ENCODE data around the gene VPS8.

VPS8 gene

GRCh38 chr3:185042312-185043050 lies 230.5 kb downstream of the VPS8 start:
- H3K27ac ChIP-seq (ENCODE audit: insufficient read depth, low read depth, low read length, poor library complexity, severe bottlenecking), result no peak overlapping the region
- 93 to 95% methylated on average over 6 of the region's 7 CpGs for WGBS, 2 experiments
- H3K9me3 ChIP-seq (ENCODE audit: control insufficient read depth, low read length), result no peaks in the 10 kb centered on the region
- no peaks in the 10 kb centered on the region for H3K4me1 ChIP-seq (ENCODE audit: control insufficient read depth, insufficient read depth, low read length)
- H3K4me3 ChIP-seq (ENCODE audit: insufficient read depth, low read depth, low read length), result no peak overlapping the region
- no peaks in the 10 kb centered on the region for H3K36me3 ChIP-seq (ENCODE audit: control insufficient read depth, insufficient read depth, low read length)
- no peaks in the 10 kb centered on the region for H3K27me3 ChIP-seq (ENCODE audit: control insufficient read depth, insufficient read depth, low read length, poor library complexity, severe bottlenecking)

- Histone ChIP-seq H3K9me3 (ENCODE audit: control insufficient read depth, low read length) (no peaks in the 10 kb centered on the region), H3K36me3 (ENCODE audit: control insufficient read depth, insufficient read depth, low read length) (no peaks in the 10 kb centered on the region), H3K27me3 (ENCODE audit: control insufficient read depth, insufficient read depth, low read length, poor library complexity, severe bottlenecking) (no peaks in the 10 kb centered on the region), H3K27ac (ENCODE audit: insufficient read depth, low read depth, low read length, poor library complexity, severe bottlenecking) (no peak overlapping the region), H3K4me1 (ENCODE audit: control insufficient read depth, insufficient read depth, low read length) (no peaks in the 10 kb centered on the region), H3K4me3 (ENCODE audit: insufficient read depth, low read depth, low read length) (no peak overlapping the region)
- WGBS, 2 experiments, result 100% methylated on average over 1 of the region's 1 CpG
These were observed 234.2 kb downstream of the VPS8 start for GRCh38 chr3:185046164-185046515.

GRCh38 chr3:185046603-185047002 lies 234.6 kb downstream of the VPS8 start:
- no peaks in the 10 kb centered on the region for H3K4me1 ChIP-seq (ENCODE audit: control insufficient read depth, insufficient read depth, low read length)
- H3K4me3 ChIP-seq (ENCODE audit: insufficient read depth, low read depth, low read length), result no peak overlapping the region
- no peaks in the 10 kb centered on the region for H3K36me3 ChIP-seq (ENCODE audit: control insufficient read depth, insufficient read depth, low read length)
- H3K27ac ChIP-seq (ENCODE audit: insufficient read depth, low read depth, low read length, poor library complexity, severe bottlenecking), result no peak overlapping the region
- H3K9me3 ChIP-seq (ENCODE audit: control insufficient read depth, low read length), result no peaks in the 10 kb centered on the region
- WGBS, 2 experiments, result 78 to 82% methylated on average over 4 of the region's 4 CpGs
- H3K27me3 ChIP-seq (ENCODE audit: control insufficient read depth, insufficient read depth, low read length, poor library complexity, severe bottlenecking), result no peaks in the 10 kb centered on the region

GRCh38 chr3:185049710-185050109 lies 237.7 kb downstream of the VPS8 start:
- H3K36me3 ChIP-seq (ENCODE audit: control insufficient read depth, insufficient read depth, low read length), result no peaks in the 10 kb centered on the region
- H3K27ac ChIP-seq (ENCODE audit: insufficient read depth, low read depth, low read length, poor library complexity, severe bottlenecking), result no peak overlapping the region
- H3K9me3 ChIP-seq (ENCODE audit: control insufficient read depth, low read length), result no peaks in the 10 kb centered on the region
- H3K4me1 ChIP-seq (ENCODE audit: control insufficient read depth, insufficient read depth, low read length), result no peaks in the 10 kb centered on the region
- WGBS, 2 experiments, result 91 to 92% methylated on average over 4 of the region's 4 CpGs
- H3K4me3 ChIP-seq (ENCODE audit: insufficient read depth, low read depth, low read length), result no peak overlapping the region
- no peaks in the 10 kb centered on the region for H3K27me3 ChIP-seq (ENCODE audit: control insufficient read depth, insufficient read depth, low read length, poor library complexity, severe bottlenecking)

- H3K36me3 ChIP-seq (ENCODE audit: control insufficient read depth, insufficient read depth, low read length), result no peaks in the 10 kb centered on the region
- H3K27me3 ChIP-seq (ENCODE audit: control insufficient read depth, insufficient read depth, low read length, poor library complexity, severe bottlenecking), result no peaks in the 10 kb centered on the region
- H3K27ac ChIP-seq (ENCODE audit: insufficient read depth, low read depth, low read length, poor library complexity, severe bottlenecking), result no peak overlapping the region
- no peaks in the 10 kb centered on the region for H3K9me3 ChIP-seq (ENCODE audit: control insufficient read depth, low read length)
- 89 to 90% methylated on average over 8 of the region's 8 CpGs for WGBS, 2 experiments
- no peak overlapping the region for H3K4me3 ChIP-seq (ENCODE audit: insufficient read depth, low read depth, low read length)
- H3K4me1 ChIP-seq (ENCODE audit: control insufficient read depth, insufficient read depth, low read length), result no peaks in the 10 kb centered on the region
These were observed 239.8 kb downstream of the VPS8 start for GRCh38 chr3:185051801-185052200.

- Histone ChIP-seq H3K9me3 (ENCODE audit: control insufficient read depth, low read length) (no peaks in the 10 kb centered on the region), H3K27ac (ENCODE audit: insufficient read depth, low read depth, low read length, poor library complexity, severe bottlenecking) (no peak overlapping the region), H3K4me1 (ENCODE audit: control insufficient read depth, insufficient read depth, low read length) (no peaks in the 10 kb centered on the region), H3K4me3 (ENCODE audit: insufficient read depth, low read depth, low read length) (no peak overlapping the region), H3K27me3 (ENCODE audit: control insufficient read depth, insufficient read depth, low read length, poor library complexity, severe bottlenecking) (no peaks in the 10 kb centered on the region), H3K36me3 (ENCODE audit: control insufficient read depth, insufficient read depth, low read length) (no peaks in the 10 kb centered on the region)
- WGBS, 2 experiments, result 75 to 84% methylated on average over 6 of the region's 6 CpGs
These were observed 240.7 kb downstream of the VPS8 start for GRCh38 chr3:185052631-185053030.

GRCh38 chr3:185056908-185057307 lies 244.9 kb downstream of the VPS8 start:
- H3K27ac ChIP-seq (ENCODE audit: insufficient read depth, low read depth, low read length, poor library complexity, severe bottlenecking), result no peak overlapping the region
- H3K4me3 ChIP-seq (ENCODE audit: insufficient read depth, low read depth, low read length), result no peak overlapping the region
- H3K27me3 ChIP-seq (ENCODE audit: control insufficient read depth, insufficient read depth, low read length, poor library complexity, severe bottlenecking), result no peaks in the 10 kb centered on the region
- WGBS, 2 experiments, result 91 to 93% methylated on average over 2 of the region's 2 CpGs
- H3K9me3 ChIP-seq (ENCODE audit: control insufficient read depth, low read length), result no peaks in the 10 kb centered on the region
- no peaks in the 10 kb centered on the region for H3K36me3 ChIP-seq (ENCODE audit: control insufficient read depth, insufficient read depth, low read length)
- H3K4me1 ChIP-seq (ENCODE audit: control insufficient read depth, insufficient read depth, low read length), result no peaks in the 10 kb centered on the region

GRCh38 chr3:185057829-185058228 lies 245.9 kb downstream of the VPS8 start:
- Histone ChIP-seq H3K4me3 (ENCODE audit: insufficient read depth, low read depth, low read length) (no peak overlapping the region), H3K27me3 (ENCODE audit: control insufficient read depth, insufficient read depth, low read length, poor library complexity, severe bottlenecking) (no peaks in the 10 kb centered on the region), H3K36me3 (ENCODE audit: control insufficient read depth, insufficient read depth, low read length) (no peaks in the 10 kb centered on the region), H3K27ac (ENCODE audit: insufficient read depth, low read depth, low read length, poor library complexity, severe bottlenecking) (no peak overlapping the region), H3K4me1 (ENCODE audit: control insufficient read depth, insufficient read depth, low read length) (no peaks in the 10 kb centered on the region), H3K9me3 (ENCODE audit: control insufficient read depth, low read length) (no peaks in the 10 kb centered on the region)
- no CpG with 5 or more reads among the region's 1 CpG for WGBS, 2 experiments

- no peaks in the 10 kb centered on the region for H3K9me3 ChIP-seq (ENCODE audit: control insufficient read depth, low read length)
- WGBS, 2 experiments, result 81 to 83% methylated on average over 2 of the region's 2 CpGs
- no peaks in the 10 kb centered on the region for H3K36me3 ChIP-seq (ENCODE audit: control insufficient read depth, insufficient read depth, low read length)
- no peak overlapping the region for H3K4me3 ChIP-seq (ENCODE audit: insufficient read depth, low read depth, low read length)
- no peaks in the 10 kb centered on the region for H3K27me3 ChIP-seq (ENCODE audit: control insufficient read depth, insufficient read depth, low read length, poor library complexity, severe bottlenecking)
- no peak overlapping the region for H3K27ac ChIP-seq (ENCODE audit: insufficient read depth, low read depth, low read length, poor library complexity, severe bottlenecking)
- no peaks in the 10 kb centered on the region for H3K4me1 ChIP-seq (ENCODE audit: control insufficient read depth, insufficient read depth, low read length)
These were observed 246.8 kb downstream of the VPS8 start for GRCh38 chr3:185058796-185059195.

- H3K27ac ChIP-seq (ENCODE audit: insufficient read depth, low read depth, low read length, poor library complexity, severe bottlenecking), result no peak overlapping the region
- no peak overlapping the region for H3K4me3 ChIP-seq (ENCODE audit: insufficient read depth, low read depth, low read length)
- no peaks in the 10 kb centered on the region for H3K9me3 ChIP-seq (ENCODE audit: control insufficient read depth, low read length)
- no peaks in the 10 kb centered on the region for H3K4me1 ChIP-seq (ENCODE audit: control insufficient read depth, insufficient read depth, low read length)
- 81 to 92% methylated on average over 2 of the region's 2 CpGs for WGBS, 2 experiments
- H3K27me3 ChIP-seq (ENCODE audit: control insufficient read depth, insufficient read depth, low read length, poor library complexity, severe bottlenecking), result no peaks in the 10 kb centered on the region
- no peaks in the 10 kb centered on the region for H3K36me3 ChIP-seq (ENCODE audit: control insufficient read depth, insufficient read depth, low read length)
These were observed 247.8 kb downstream of the VPS8 start for GRCh38 chr3:185059766-185060165.

GRCh38 chr3:185060655-185061054 lies 248.7 kb downstream of the VPS8 start:
- no peaks in the 10 kb centered on the region for H3K9me3 ChIP-seq (ENCODE audit: control insufficient read depth, low read length)
- WGBS, 2 experiments, result 88 to 97% methylated on average over 2 of the region's 2 CpGs
- no peaks in the 10 kb centered on the region for H3K27me3 ChIP-seq (ENCODE audit: control insufficient read depth, insufficient read depth, low read length, poor library complexity, severe bottlenecking)
- H3K36me3 ChIP-seq (ENCODE audit: control insufficient read depth, insufficient read depth, low read length), result no peaks in the 10 kb centered on the region
- no peaks in the 10 kb centered on the region for H3K4me1 ChIP-seq (ENCODE audit: control insufficient read depth, insufficient read depth, low read length)
- H3K27ac ChIP-seq (ENCODE audit: insufficient read depth, low read depth, low read length, poor library complexity, severe bottlenecking), result no peak overlapping the region
- H3K4me3 ChIP-seq (ENCODE audit: insufficient read depth, low read depth, low read length), result no peak overlapping the region
